Measurements from ENCODE around the gene ALX3. TPM values are rescaled to one million over a fixed set of nuclear protein-coding genes. Genes with fewer than 3 reads are reported as not detected.

ALX3 gene
- total RNA-seq, 3 donors from 2014 or later (not counting 1 experiment from before 2014, with no cell fraction given) = not detected

GRCh38 chr1:110034451-110035235 is 35.8 kb downstream of the ALX3 start, which contains the start of gene STRIP1:
Gene STRIP1, plus strand, starts transcription at chr1:110034624. Its CDS starts 14 bp downstream, at chr1:110034638.
- intact Hi-C loops (cut with micrococcal nuclease) = loop anchor here (1.0 to 2.0 kb wide), 2 partner anchors 50 to 304 kb away; partner anchors contain the start of genes AHCYL1 and RBM15

GRCh38 chr1:110034040-110034450 is 36.4 kb downstream of the ALX3 start:
- H3K27me3 Mint-ChIP-seq (ENCODE audit: low read depth in 2 of 2) = no peaks in the 10 kb centered on the region
- peaks cover 35 to 39% of the 10 kb centered on the region in 2 donors for H3K4me1 Mint-ChIP-seq
- H3K9me3 ChIP-seq (ENCODE audit: control insufficient read depth, insufficient read depth, low read length) = no peaks in the 10 kb centered on the region
- H3K27ac ChIP-seq (ENCODE audit: low read length) = peak overlapping the region; percentile 80
- H3K27me3 ChIP-seq (ENCODE audit: control insufficient read depth, insufficient read depth, low read length) = no peaks in the 10 kb centered on the region
- peak overlapping the region; percentile 94 for H3K4me3 Mint-ChIP-seq
- H3K9me3 Mint-ChIP-seq = no peaks in the 10 kb centered on the region
- peak overlapping the region; percentile 93 to 96 for H3K27ac Mint-ChIP-seq
- WGBS (ENCODE audit: insufficient coverage) = 53% methylated on average over 3 of the region's 4 CpGs
- DNase-seq (no peak), ATAC-seq (no peak)
- peaks cover 12% of the 10 kb centered on the region for H3K36me3 ChIP-seq (ENCODE audit: control insufficient read depth, insufficient read depth, low read length)
- H3K4me3 ChIP-seq (ENCODE audit: low read length) = peak overlapping the region; percentile 76
- intact Hi-C loops (cut with micrococcal nuclease) = loop anchor here (1.0 to 2.0 kb wide), 2 partner anchors 50 to 305 kb away; partner anchors contain the start of genes AHCYL1 and RBM15
- no peak for TF ChIP-seq CTCF (IDR thresholded peaks at IDR 0.05)
- peaks cover 26% of the 10 kb centered on the region for H3K4me1 ChIP-seq (ENCODE audit: control insufficient read depth, insufficient read depth, low read length)
- H3K36me3 Mint-ChIP-seq = no peaks in the 10 kb centered on the region

More at GRCh38 chr1:110034451-110035235, 35.8 kb downstream of the ALX3 start, which contains the start of gene STRIP1:
- peaks cover 25% of the 10 kb centered on the region for H3K4me1 ChIP-seq (ENCODE audit: control insufficient read depth, insufficient read depth, low read length)
- peaks cover 17% of the 10 kb centered on the region for H3K36me3 ChIP-seq (ENCODE audit: control insufficient read depth, insufficient read depth, low read length)
- Mint-ChIP-seq H3K27ac (peak within 1 kb of the TSS; percentile 93 to 96), H3K36me3 (no peaks in the 10 kb centered on the region), H3K4me3 (peak within 1 kb of the TSS; percentile 94), H3K4me1 (peaks cover 35 to 39% of the 10 kb centered on the region in 2 donors), H3K9me3 (no peaks in the 10 kb centered on the region), H3K27me3 (ENCODE audit: low read depth in 2 of 2) (no peaks in the 10 kb centered on the region)
- under 1% methylated on average over 66 of the region's 66 CpGs for WGBS (ENCODE audit: insufficient coverage)
- no peak for TF ChIP-seq CTCF (IDR thresholded peaks at IDR 0.05)
- H3K27me3 ChIP-seq (ENCODE audit: control insufficient read depth, insufficient read depth, low read length) = no peaks in the 10 kb centered on the region
- no peaks in the 10 kb centered on the region for H3K9me3 ChIP-seq (ENCODE audit: control insufficient read depth, insufficient read depth, low read length)
- peak; percentile 92 to 97 (median 95) for ATAC-seq
- peak within 1 kb of the TSS; percentile 80 for H3K27ac ChIP-seq (ENCODE audit: low read length)
- H3K4me3 ChIP-seq (ENCODE audit: low read length) = peak within 1 kb of the TSS; percentile 76
- DNase-seq = peak; percentile 87 to 97

GRCh38 chr1:110033421-110033820 is 37.1 kb downstream of the ALX3 start:
- no peak for TF ChIP-seq CTCF (IDR thresholded peaks at IDR 0.05)
- ATAC-seq = no peak
- no peaks in the 10 kb centered on the region for H3K9me3 ChIP-seq (ENCODE audit: control insufficient read depth, insufficient read depth, low read length)
- Mint-ChIP-seq H3K27ac (peak overlapping the region; percentile 93 to 96), H3K4me1 (peaks cover 35 to 39% of the 10 kb centered on the region in 2 donors), H3K36me3 (no peaks in the 10 kb centered on the region), H3K9me3 (no peaks in the 10 kb centered on the region), H3K27me3 (ENCODE audit: low read depth in 2 of 2) (no peaks in the 10 kb centered on the region), H3K4me3 (peak overlapping the region; percentile 94)
- peak overlapping the region; percentile 80 for H3K27ac ChIP-seq (ENCODE audit: low read length)
- no peak overlapping the region for H3K4me3 ChIP-seq (ENCODE audit: low read length)
- intact Hi-C loops (cut with micrococcal nuclease) = no loop called here
- peaks cover 6% of the 10 kb centered on the region for H3K36me3 ChIP-seq (ENCODE audit: control insufficient read depth, insufficient read depth, low read length)
- DNase-seq = no peak
- peaks cover 26% of the 10 kb centered on the region for H3K4me1 ChIP-seq (ENCODE audit: control insufficient read depth, insufficient read depth, low read length)
- 87% methylated on average over 5 of the region's 5 CpGs for WGBS (ENCODE audit: insufficient coverage)
- H3K27me3 ChIP-seq (ENCODE audit: control insufficient read depth, insufficient read depth, low read length) = no peaks in the 10 kb centered on the region

Measured in natural killer cell (primary cell).